Tibial artery (tissue), 4 donors: ENCODE measurements around the gene FRMD5.

Source experiments
- DNase-seq, 2 donors: peaks; one replicate each; pipeline ENCODE4 v3.0.0-alpha.2; 2019
- H3K27ac ChIP-seq, 2 donors: fragments of 200-600 bp; sonication (generic) in 1 of 2; 1 replicate in 1 of 2; 2 replicates in 1 of 2; pipeline ENCODE4 v1.5.1; 2018 to 2019; ENCODE audit warnings: mild to moderate bottlenecking in 1 of 2
- H3K27me3 ChIP-seq, 2 donors: fragments of 200-600 bp; sonication (generic) in 1 of 2; one replicate each; pipeline versions ENCODE4 v1.5.1 to v1.6.0; 2016 to 2019
- H3K36me3 ChIP-seq, 3 donors: fragments of 200-600 bp; sonication (generic) in 2 of 3; one replicate each; pipeline ENCODE4 v1.5.1; 2016 to 2019; ENCODE audit warnings: mild to moderate bottlenecking in 2 of 3
- H3K4me1 ChIP-seq, 4 donors: fragments of 200-600 bp; sonication (generic) in 2 of 4; 1 replicate in 3 of 4; 2 replicates in 1 of 4; pipeline ENCODE4 v1.5.1; 2016 to 2019
- H3K4me3 ChIP-seq, 2 donors: fragments of 200-600 bp; sonication (generic) in 1 of 2; 1 replicate in 1 of 2; 2 replicates in 1 of 2; pipeline ENCODE4 v1.5.1; 2018 to 2019; ENCODE audit warnings: mild to moderate bottlenecking in 2 of 2
- H3K9me3 ChIP-seq, 3 donors: fragments of 200-600 bp; sonication (generic) in 1 of 3; one replicate each; pipeline ENCODE4 v1.5.1; 2016 to 2019
- CTCF ChIP-seq, 2 experiments: fragments of 200-600 bp in 1 of 2; fragments of 450-650 bp in 1 of 2; IDR thresholded peaks; one replicate each; pipeline ENCODE4 v1.5.1; 2017 to 2019; ENCODE audit warnings: antibody characterized with exemption in 2 of 2, mild to moderate bottlenecking in 1 of 2, moderate library complexity in 1 of 2
- intact Hi-C: fragments of 100-400 bp; cut with DNase I; formaldehyde crosslinking; loops from one replicate; pipeline ENCODE4 v1.15.0; 2023; ENCODE audit warnings: low total_unique reads

The FRMD5 gene

GRCh38 chr15:44186705-44187104 lies 8.4 kb downstream of the FRMD5 start:
- no peak for DNase-seq
- no peak overlapping the region for H3K27ac ChIP-seq
- no peaks in the 10 kb centered on the region for H3K4me1 ChIP-seq
- no peak overlapping the region for H3K4me3 ChIP-seq
- no peaks in the 10 kb centered on the region for H3K36me3 ChIP-seq
- intact Hi-C loops = no loop called here
- H3K27me3 ChIP-seq = peaks cover 0 to 6% of the 10 kb centered on the region in 2 donors
- no peak for TF ChIP-seq CTCF (IDR thresholded peaks at IDR 0.05)
- H3K9me3 ChIP-seq = no peaks in the 10 kb centered on the region

- Histone ChIP-seq H3K9me3 (no peaks in the 10 kb centered on the region), H3K27me3 (no peaks in the 10 kb centered on the region), H3K36me3 (no peaks in the 10 kb centered on the region), H3K4me1 (no peaks in the 10 kb centered on the region), H3K27ac (no peak overlapping the region), H3K4me3 (no peak overlapping the region)
- DNase-seq = no peak
- intact Hi-C loops = no loop called here
- no peak for TF ChIP-seq CTCF (IDR thresholded peaks at IDR 0.05)
Observed at GRCh38 chr15:44183363-44183762, 11.7 kb downstream of the FRMD5 start.

GRCh38 chr15:44181410-44181809 lies 13.7 kb downstream of the FRMD5 start:
- H3K36me3 ChIP-seq = no peaks in the 10 kb centered on the region
- no peak overlapping the region for H3K27ac ChIP-seq
- H3K4me1 ChIP-seq = no peaks in the 10 kb centered on the region
- intact Hi-C loops = no loop called here
- H3K27me3 ChIP-seq = no peaks in the 10 kb centered on the region
- no peak for TF ChIP-seq CTCF (IDR thresholded peaks at IDR 0.05)
- H3K4me3 ChIP-seq = no peak overlapping the region
- H3K9me3 ChIP-seq = no peaks in the 10 kb centered on the region
- no peak for DNase-seq

- DNase-seq = no peak
- Histone ChIP-seq H3K9me3 (no peaks in the 10 kb centered on the region), H3K4me1 (no peaks in the 10 kb centered on the region), H3K4me3 (no peak overlapping the region), H3K27me3 (no peaks in the 10 kb centered on the region), H3K36me3 (no peaks in the 10 kb centered on the region), H3K27ac (no peak overlapping the region)
- intact Hi-C loops = no loop called here
- TF ChIP-seq CTCF (IDR thresholded peaks at IDR 0.05) = no peak
Observed at GRCh38 chr15:44177139-44177538, 17.9 kb downstream of the FRMD5 start.

GRCh38 chr15:44173813-44174212 lies 21.3 kb downstream of the FRMD5 start:
- TF ChIP-seq CTCF (IDR thresholded peaks at IDR 0.05) = no peak
- H3K27ac ChIP-seq = no peak overlapping the region
- H3K4me3 ChIP-seq = no peak overlapping the region
- no peak for DNase-seq
- no peaks in the 10 kb centered on the region for H3K4me1 ChIP-seq
- intact Hi-C loops = no loop called here
- H3K36me3 ChIP-seq = no peaks in the 10 kb centered on the region
- H3K27me3 ChIP-seq = no peaks in the 10 kb centered on the region
- H3K9me3 ChIP-seq = no peaks in the 10 kb centered on the region

- H3K4me1 ChIP-seq = no peaks in the 10 kb centered on the region
- no peak for TF ChIP-seq CTCF (IDR thresholded peaks at IDR 0.05)
- H3K9me3 ChIP-seq = no peaks in the 10 kb centered on the region
- no peaks in the 10 kb centered on the region for H3K36me3 ChIP-seq
- DNase-seq = no peak
- no peak overlapping the region for H3K27ac ChIP-seq
- intact Hi-C loops = no loop called here
- no peak overlapping the region for H3K4me3 ChIP-seq
- H3K27me3 ChIP-seq = peaks cover 0 to 2% of the 10 kb centered on the region in 2 donors
Observed at GRCh38 chr15:44163370-44163769, 31.7 kb downstream of the FRMD5 start.
